IMR-90 (cell line): ENCODE measurements around the gene DNAI2. TPM values are rescaled to one million over a fixed set of nuclear protein-coding genes. Genes with fewer than 3 reads are reported as not detected.

Source experiments
- ATAC-seq: fragments of 200-7000 bp; cut with Tn5 transposase; 2 replicates; pipeline ENCODE4 v1.9.1; 2020; ENCODE audit warnings: low read depth, mild to moderate bottlenecking, moderate library complexity
- BruUV-seq: library from RNA; stranded (reverse); fragments of 400-500 nt; replicated peaks from 2 replicates; lab custom pipeline; 2021; lab: Mats Ljungman, UMichigan
- CTCF ChIA-PET: fragments of 300-600 bp; formaldehyde crosslinking; extraction: SDS; loops from one replicate; lab custom pipeline; 2021; ENCODE audit warnings: antibody characterized with exemption; lab: Yijun Ruan, JAX
- POLR2A ChIA-PET: fragments of 300-600 bp; sonication (Branson Sonifier 250); formaldehyde crosslinking; loops from one replicate; lab custom pipeline; 2022; ENCODE audit warnings: antibody characterized with exemption; ENCODE audit not compliant: unreplicated experiment; lab: Charles Lee
- DNase-seq: peaks from one replicate; pipeline ENCODE4 v3.0.0; 2013
- H2AFZ ChIP-seq: replicated peaks from 2 replicates; pipeline ENCODE3; 2013; ENCODE audit warnings: low read length, mild to moderate bottlenecking; ENCODE audit not compliant: poor library complexity
- H2AK5ac ChIP-seq: 2 replicates; pipeline ENCODE4 v1.6.1; 2013; ENCODE audit warnings: low read depth, low read length, inconsistent platforms
- H2AK9ac ChIP-seq: replicated peaks from 2 replicates; pipeline ENCODE3; 2013; ENCODE audit warnings: mild to moderate bottlenecking, low read depth, low read length, moderate library complexity; ENCODE audit not compliant: poor library complexity
- H2BK120ac ChIP-seq: 2 replicates; pipeline ENCODE4 v1.6.1; 2013; ENCODE audit warnings: low read depth, low read length, inconsistent platforms
- H2BK15ac ChIP-seq: 3 replicates; pipeline ENCODE4 v1.6.1; 2013; ENCODE audit warnings: low read depth, low read length, inconsistent platforms
- H2BK20ac ChIP-seq: 2 replicates; pipeline ENCODE4 v1.6.1; 2013; ENCODE audit warnings: low read depth, mild to moderate bottlenecking, inconsistent platforms, low read length, moderate library complexity
- H2BK5ac ChIP-seq: 2 replicates; pipeline ENCODE4 v1.6.1; 2013; ENCODE audit warnings: mild to moderate bottlenecking, low read depth, low read length, inconsistent platforms; ENCODE audit not compliant: poor library complexity, severe bottlenecking
- H3K14ac ChIP-seq: replicated peaks from 2 replicates; pipeline ENCODE4 v1.6.1; 2013; ENCODE audit warnings: low read depth, low read length, inconsistent platforms
- H3K18ac ChIP-seq: 2 replicates; pipeline ENCODE4 v1.6.1; 2013; ENCODE audit warnings: low read depth, low read length, control low read depth
- H3K23ac ChIP-seq: 2 replicates; pipeline ENCODE4 v1.6.1; 2013; ENCODE audit warnings: low read depth, low read length, inconsistent platforms
- H3K27ac ChIP-seq: 2 replicates; pipeline ENCODE4 v1.5.1; 2013; ENCODE audit warnings: mild to moderate bottlenecking, control low read depth, low read length; ENCODE audit not compliant: insufficient read depth
- H3K27me3 ChIP-seq: 2 replicates; pipeline ENCODE4 v1.6.1; 2013; ENCODE audit warnings: low read length; ENCODE audit not compliant: control insufficient read depth, insufficient read depth
- H3K36me3 ChIP-seq: 2 replicates; pipeline ENCODE4 v1.6.1; 2013; ENCODE audit warnings: low read length, mixed read lengths; ENCODE audit not compliant: control insufficient read depth, insufficient read depth
- H3K4ac ChIP-seq: 2 replicates; pipeline ENCODE4 v1.6.1; 2013; ENCODE audit warnings: low read depth, low read length, inconsistent platforms
- H3K4me1 ChIP-seq: 2 replicates; pipeline ENCODE4 v1.6.1; 2013; ENCODE audit warnings: low read length, mixed read lengths; ENCODE audit not compliant: control insufficient read depth, insufficient read depth
- H3K4me2 ChIP-seq: 2 replicates; pipeline ENCODE4 v1.6.1; 2013; ENCODE audit warnings: low read depth, mild to moderate bottlenecking, control low read depth, low read length, moderate library complexity
- H3K4me3 ChIP-seq: 2 replicates; pipeline ENCODE4 v1.5.1; 2013; ENCODE audit warnings: low read depth, mild to moderate bottlenecking, control low read depth, low read length, moderate library complexity; ENCODE audit not compliant: insufficient read depth
- H3K56ac ChIP-seq: 2 replicates; pipeline ENCODE4 v1.6.1; 2013; ENCODE audit warnings: low read length, inconsistent platforms; ENCODE audit not compliant: insufficient read depth; ENCODE audit errors: extremely low read depth
- H3K79me1 ChIP-seq, 2 experiments: 2 replicates each; pipeline ENCODE4 v1.6.1; 2013; ENCODE audit warnings: low read length in 2 of 2, inconsistent platforms in 1 of 2, low read depth in 1 of 2
- H3K9ac ChIP-seq: 2 replicates; pipeline ENCODE4 v1.6.1; 2013; ENCODE audit warnings: low read depth, low read length, control low read depth
- H3K9me1 ChIP-seq: 2 replicates; pipeline ENCODE4 v1.6.1; 2013; ENCODE audit warnings: low read length, inconsistent platforms; ENCODE audit not compliant: insufficient read depth
- H3K9me3 ChIP-seq: 2 replicates; pipeline ENCODE4 v1.6.1; 2013; ENCODE audit warnings: low read length; ENCODE audit not compliant: control insufficient read depth, insufficient read depth
- H4K20me1 ChIP-seq: 2 replicates; pipeline ENCODE4 v1.6.1; 2013; ENCODE audit warnings: low read length, inconsistent platforms; ENCODE audit not compliant: insufficient read depth
- H4K5ac ChIP-seq: 2 replicates; pipeline ENCODE4 v1.6.1; 2013; ENCODE audit warnings: mild to moderate bottlenecking, low read depth, low read length, control low read depth
- H4K8ac ChIP-seq, 2 experiments: 2 replicates each; pipeline ENCODE4 v1.6.1; 2013; ENCODE audit warnings: low read depth in 2 of 2, low read length in 2 of 2, control low read depth in 1 of 2, inconsistent platforms in 1 of 2
- H4K91ac ChIP-seq: 2 replicates; pipeline ENCODE4 v1.6.1; 2013; ENCODE audit warnings: low read depth, low read length, inconsistent platforms; ENCODE audit not compliant: insufficient read depth
- BHLHE40 ChIP-seq: fragments of 150-350 bp; IDR thresholded peaks from 2 replicates; pipeline ENCODE4 v1.6.1; 2016; ENCODE audit warnings: mild to moderate bottlenecking, low read depth, low read length
- CEBPB ChIP-seq: IDR thresholded peaks from 2 replicates; pipeline ENCODE4 v1.6.1; 2012; ENCODE audit warnings: low read depth, low read length, improper control_type of control experiment
- CTCF ChIP-seq: conservative IDR thresholded peaks from 2 replicates; pipeline ENCODE4 v1.5.1; 2012; ENCODE audit warnings: mild to moderate bottlenecking, low read depth, low read length, improper control_type of control experiment
- ELK1 ChIP-seq: fragments of 150-350 bp; IDR thresholded peaks from 2 replicates; pipeline ENCODE4 v1.6.1; 2016; ENCODE audit warnings: low read depth, mild to moderate bottlenecking, low read length, moderate library complexity, borderline replicate concordance
- MXI1 ChIP-seq: IDR thresholded peaks from 2 replicates; pipeline ENCODE4 v1.6.1; 2012; ENCODE audit warnings: low read depth, mild to moderate bottlenecking, low read length, moderate library complexity, borderline replicate concordance
- RAD21 ChIP-seq: IDR thresholded peaks from 2 replicates; pipeline ENCODE4 v1.6.1; 2012; ENCODE audit warnings: low read length, improper control_type of control experiment
- RCOR1 ChIP-seq: IDR thresholded peaks from 2 replicates; pipeline ENCODE4 v1.6.1; 2012; ENCODE audit warnings: mild to moderate bottlenecking, low read length, improper control_type of control experiment; ENCODE audit not compliant: insufficient replicate concordance
- SMC3 ChIP-seq: fragments of 150-350 bp; IDR thresholded peaks from 2 replicates; pipeline ENCODE4 v1.6.1; 2016; ENCODE audit warnings: low read depth, mild to moderate bottlenecking, antibody characterized with exemption, low read length, moderate library complexity
- USF2 ChIP-seq: fragments of 150-350 bp; IDR thresholded peaks from 2 replicates; pipeline ENCODE4 v1.6.1; 2017; ENCODE audit warnings: mild to moderate bottlenecking, antibody characterized with exemption, low read length, low read depth
- WGBS, 2 experiments: methylation state at CpG; one replicate each; pipeline versions ENCODE4 v1.1.5 to v1.1.7; 2013; ENCODE audit warnings: missing lambda C conversion rate in 2 of 2; ENCODE audit not compliant: insufficient read length in 1 of 2; ENCODE audit errors: extremely low coverage in 2 of 2; 5-methylcytosine and 5-hydroxymethylcytosine counted together
- dilution Hi-C: fragments of 300-500 bp; cut with HindIII; formaldehyde crosslinking; loops from one replicate; pipeline ENCODE4 v1.14.3; 2018; ENCODE audit warnings: low sequenced_read_pairs; ENCODE audit not compliant: unreplicated experiment
- in situ Hi-C: fragments of 300-500 bp; cut with MboI; formaldehyde crosslinking; loops from 3 replicates; pipeline ENCODE4 v1.14.3; 2019; ENCODE audit warnings: low sequenced_read_pairs, inconsistent platforms, mixed read lengths
- intact Hi-C: fragments of 100-400 bp; cut with micrococcal nuclease; formaldehyde crosslinking; loops from 2 replicates; pipeline ENCODE4 v1.10.0; 2022
- polyA plus RNA-seq, 3 experiments: library from polyadenylated mRNA; depleted of rRNA; stranded (reverse); fragments of >200 nt; gene quantifications; 2 replicates each; pipeline ENCODE4 v1.2.3, GENCODE V29; 2012; ENCODE audit warnings: low replicate concordance in 1 of 3
- total RNA-seq: library from RNA; depleted of rRNA; stranded (reverse); fragments of >200 nt; gene quantifications from 2 replicates; pipeline ENCODE4 v1.2.3, GENCODE V29; 2012

Gene DNAI2
- total and polyA plus RNA-seq, 2 of the 4 experiments (the other 2 are of a cell fraction), result not detected

GRCh38 chr17:74344658-74345057, 70.6 kb downstream of the DNAI2 start:
- Histone ChIP-seq H3K79me1 (no peaks in the 10 kb centered on the region), H3K9ac (no peak overlapping the region), H3K36me3 (no peaks in the 10 kb centered on the region), H2BK15ac (no peak overlapping the region), H3K4me2 (no peak overlapping the region), H2AFZ (no peak overlapping the region), H2AK9ac (no peak overlapping the region), H2BK120ac (no peak overlapping the region), H3K4me3 (no peak overlapping the region), H3K18ac (no peak overlapping the region), H3K9me3 (no peaks in the 10 kb centered on the region), H4K91ac (no peak overlapping the region), H2AK5ac (no peak overlapping the region), H4K8ac (no peak overlapping the region), H3K9me1 (no peaks in the 10 kb centered on the region), H3K14ac (no peak overlapping the region), H3K27me3 (no peaks in the 10 kb centered on the region; the same call in 1 of the 2 replicates), H3K27ac (no peak overlapping the region), H2BK5ac (no peak overlapping the region), H2BK20ac (no peak overlapping the region), H3K56ac (no peak overlapping the region), H4K20me1 (no peaks in the 10 kb centered on the region), H3K4ac (no peak overlapping the region), H4K5ac (no peak overlapping the region), H3K23ac (no peak overlapping the region), H3K4me1 (no peaks in the 10 kb centered on the region)
- 85% methylated on average over 10 of the region's 21 CpGs; no CpG with 5 or more reads in 1 of the 2 experiments for WGBS, 2 experiments
- no peak for TF ChIP-seq RAD21
- no peak for TF ChIP-seq CEBPB
- TF ChIP-seq RCOR1, result no peak
- no peak for TF ChIP-seq MXI1
- no peak for TF ChIP-seq BHLHE40
- no peak for TF ChIP-seq USF2
- no peak for TF ChIP-seq SMC3
- TF ChIP-seq CTCF, result no peak
- TF ChIP-seq ELK1, result no peak
- ChIA-PET CTCF (no interaction called here), POLR2A (no interaction called here)
- dilution Hi-C loops, result no loop called here
- in situ Hi-C loops, result no loop called here
- ATAC-seq, result no peak
- no TSS peak for BruUV-seq
- intact Hi-C loops, result no loop called here
- no peak for DNase-seq
